ENCODE results near the gene JSRP1. TPM values are rescaled to one million over a fixed set of nuclear protein-coding genes. Genes with fewer than 3 reads are reported as not detected.
"Not testable (repeated sequence)": the region's sequence is repeated elsewhere in the genome, so short reads cannot be mapped to it uniquely, and the experiment has no call there.

JSRP1 gene
- total RNA-seq, 1 experiment from 2014 or later, result 1.6 TPM

- DNase-seq (ENCODE audit: low read depth), result peak; percentile 53
Observed at GRCh38 chr19:2282062-2282861, 26.0 kb upstream of the JSRP1 start, which contains the start of gene PEAK3. Gene PEAK3 (minus strand): TSS chr19:2282175. CDS start chr19:2280931, 1,244 bp downstream.

GRCh38 chr19:2281265-2282061 lies 25.2 kb upstream of the JSRP1 start:
- not testable (repeated sequence) for DNase-seq (ENCODE audit: low read depth)

GRCh38 chr19:2280633-2281264 lies 24.5 kb upstream of the JSRP1 start:
- no peak for DNase-seq (ENCODE audit: low read depth)

GRCh38 chr19:2278459-2279158 lies 22.4 kb upstream of the JSRP1 start:
- no peak for DNase-seq (ENCODE audit: low read depth)

- DNase-seq (ENCODE audit: low read depth), result no peak
Observed at GRCh38 chr19:2277138-2277537, 20.9 kb upstream of the JSRP1 start.

GRCh38 chr19:2276429-2276986 lies 20.3 kb upstream of the JSRP1 start:
- DNase-seq (ENCODE audit: low read depth), result no peak

GRCh38 chr19:2275588-2276428 lies 19.6 kb upstream of the JSRP1 start:
- DNase-seq (ENCODE audit: low read depth), result no peak

GRCh38 chr19:2274931-2275535 lies 18.8 kb upstream of the JSRP1 start:
- DNase-seq (ENCODE audit: low read depth), result peak; percentile 57

GRCh38 chr19:2274185-2274711 lies 18.0 kb upstream of the JSRP1 start:
- DNase-seq (ENCODE audit: low read depth), result no peak

- peak; percentile 79 for DNase-seq (ENCODE audit: low read depth)
Observed at GRCh38 chr19:2273356-2274184, 17.4 kb upstream of the JSRP1 start.

- peak; percentile 64 for DNase-seq (ENCODE audit: low read depth)
Observed at GRCh38 chr19:2271234-2272103, 15.3 kb upstream of the JSRP1 start.

GRCh38 chr19:2270423-2271233 lies 14.4 kb upstream of the JSRP1 start:
- peak; percentile 85 for DNase-seq (ENCODE audit: low read depth)

GRCh38 chr19:2270157-2270422 lies 13.9 kb upstream of the JSRP1 start:
- no peak for DNase-seq (ENCODE audit: low read depth)

GRCh38 chr19:2269244-2270156 lies 13.3 kb upstream of the JSRP1 start:
- peak; percentile 97 for DNase-seq (ENCODE audit: low read depth)

GRCh38 chr19:2268861-2269243 lies 12.6 kb upstream of the JSRP1 start:
- DNase-seq (ENCODE audit: low read depth), result no peak

GRCh38 chr19:2268480-2268830 lies 12.2 kb upstream of the JSRP1 start:
- DNase-seq (ENCODE audit: low read depth), result no peak

Measured in Daoy (cell line).